HK-2 (cell line): Measurements from ENCODE around the gene HPCA.
"Not testable (repeated sequence)": the region's sequence is repeated elsewhere in the genome, so short reads cannot be mapped to it uniquely, and the experiment has no call there.

ENCODE experiments used
- DNase-seq: peaks from one replicate; pipeline ENCODE4 v3.0.0-alpha.2; 2018; ENCODE audit not compliant: unreplicated experiment

Gene HPCA

DNA sequence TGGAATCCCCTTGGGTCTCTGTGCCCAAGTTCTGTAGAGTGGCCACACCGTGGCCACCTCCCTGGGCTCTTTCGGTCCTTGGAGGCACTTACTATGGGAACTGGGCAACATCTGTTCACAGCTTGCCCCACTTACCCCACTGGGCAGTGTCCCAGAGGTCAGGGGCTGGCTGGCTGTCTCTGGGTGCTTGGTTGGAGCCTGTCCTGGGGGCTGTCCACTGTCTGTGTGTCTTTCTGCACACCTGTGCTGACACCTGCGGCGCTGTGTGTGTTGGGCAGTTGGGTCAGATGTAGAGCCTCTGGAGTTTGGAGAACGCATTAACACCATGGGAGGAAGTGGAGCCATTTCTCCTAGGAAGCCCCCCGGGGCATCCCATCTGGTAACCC is 16.2 kb downstream of the HPCA start:
- DNase-seq = no peak

DNA sequence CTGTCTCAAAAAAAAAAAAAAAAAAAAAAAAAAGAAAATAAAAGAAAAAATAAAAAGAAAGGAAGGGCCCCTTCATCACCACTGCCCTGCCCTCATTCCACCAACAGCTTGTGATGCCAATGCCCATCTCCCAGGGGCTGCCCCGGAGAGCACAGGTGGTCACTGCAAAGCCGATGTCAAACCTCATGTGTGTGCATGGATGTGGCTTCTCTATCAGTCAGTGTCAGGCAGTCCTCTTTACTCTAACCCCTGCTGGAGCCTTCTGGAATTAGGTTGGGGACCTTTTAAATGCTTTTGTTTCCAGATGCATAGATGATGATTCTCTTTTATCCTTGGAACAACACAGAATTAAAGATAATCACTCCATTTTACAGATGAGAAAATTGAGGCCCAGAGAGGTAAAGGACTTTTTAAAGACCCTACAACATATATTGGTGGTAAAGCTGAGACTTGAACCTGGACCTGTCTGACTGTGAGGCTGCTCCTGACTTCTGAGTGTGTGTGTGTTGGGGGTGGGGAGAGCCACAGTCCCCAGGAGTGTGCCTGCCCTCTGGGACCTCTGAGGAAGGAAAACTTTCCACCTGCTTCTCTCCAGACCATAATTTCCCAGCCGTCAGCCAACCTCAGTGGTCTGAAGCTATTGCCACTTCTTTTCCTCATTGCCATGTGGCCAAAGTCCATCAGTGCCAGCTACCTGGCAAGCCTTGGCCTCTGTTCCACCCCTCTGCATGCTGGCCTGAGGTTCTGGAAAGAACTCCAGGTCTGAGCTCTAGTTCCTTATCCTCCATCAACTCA is 17.9 kb downstream of the HPCA start:
- DNase-seq = no peak

DNA sequence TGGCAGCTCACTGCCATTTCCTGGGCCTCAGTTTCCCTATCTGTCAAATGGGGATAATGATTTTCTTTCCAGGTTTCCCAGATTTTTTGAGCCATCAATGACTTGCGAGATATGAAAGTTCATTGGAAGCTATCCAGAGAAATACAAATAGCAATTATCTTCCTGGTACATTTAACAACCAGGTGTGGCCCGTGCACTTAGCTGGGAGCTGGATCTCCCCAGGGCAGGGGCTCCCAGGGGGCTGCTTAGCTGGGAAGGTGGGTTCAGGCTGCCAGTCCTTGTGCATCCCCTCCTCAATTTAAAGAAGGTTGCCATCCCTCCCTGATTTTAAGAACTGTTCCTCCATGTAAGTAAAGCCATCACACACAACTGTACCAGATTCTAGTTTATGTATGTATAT is 18.5 kb downstream of the HPCA start:
- DNase-seq = no peak

DNA sequence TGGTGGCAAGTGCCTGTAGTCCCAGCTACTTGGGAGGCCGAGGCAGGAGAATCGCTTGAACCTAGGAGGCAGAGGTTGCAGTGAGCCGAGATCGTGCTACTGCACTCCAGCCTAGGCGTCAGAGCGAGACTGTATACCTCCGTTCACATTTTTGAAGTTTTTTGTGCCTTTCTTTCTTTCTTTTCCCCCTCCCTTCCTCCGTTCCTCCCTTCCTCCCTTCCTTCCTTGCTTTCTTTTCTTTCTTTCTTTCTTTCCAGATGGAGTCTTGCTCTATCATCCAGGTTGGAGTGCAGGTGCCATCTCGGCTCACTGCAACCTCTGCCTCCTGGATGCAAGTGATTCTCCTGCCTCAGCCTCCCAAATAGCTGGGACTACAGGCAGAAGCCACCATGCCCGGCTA is 19.3 kb downstream of the HPCA start:
- DNase-seq = not testable (repeated sequence)

- DNase-seq = no peak
Measured at GRCh38 chr1:32906654-32907053, 20.4 kb downstream of the HPCA start.

- no peak for DNase-seq
Measured at GRCh38 chr1:32907435-32907834, 21.1 kb downstream of the HPCA start.

- no peak for DNase-seq
Measured at GRCh38 chr1:32910319-32910718, 24.0 kb downstream of the HPCA start.

DNA sequence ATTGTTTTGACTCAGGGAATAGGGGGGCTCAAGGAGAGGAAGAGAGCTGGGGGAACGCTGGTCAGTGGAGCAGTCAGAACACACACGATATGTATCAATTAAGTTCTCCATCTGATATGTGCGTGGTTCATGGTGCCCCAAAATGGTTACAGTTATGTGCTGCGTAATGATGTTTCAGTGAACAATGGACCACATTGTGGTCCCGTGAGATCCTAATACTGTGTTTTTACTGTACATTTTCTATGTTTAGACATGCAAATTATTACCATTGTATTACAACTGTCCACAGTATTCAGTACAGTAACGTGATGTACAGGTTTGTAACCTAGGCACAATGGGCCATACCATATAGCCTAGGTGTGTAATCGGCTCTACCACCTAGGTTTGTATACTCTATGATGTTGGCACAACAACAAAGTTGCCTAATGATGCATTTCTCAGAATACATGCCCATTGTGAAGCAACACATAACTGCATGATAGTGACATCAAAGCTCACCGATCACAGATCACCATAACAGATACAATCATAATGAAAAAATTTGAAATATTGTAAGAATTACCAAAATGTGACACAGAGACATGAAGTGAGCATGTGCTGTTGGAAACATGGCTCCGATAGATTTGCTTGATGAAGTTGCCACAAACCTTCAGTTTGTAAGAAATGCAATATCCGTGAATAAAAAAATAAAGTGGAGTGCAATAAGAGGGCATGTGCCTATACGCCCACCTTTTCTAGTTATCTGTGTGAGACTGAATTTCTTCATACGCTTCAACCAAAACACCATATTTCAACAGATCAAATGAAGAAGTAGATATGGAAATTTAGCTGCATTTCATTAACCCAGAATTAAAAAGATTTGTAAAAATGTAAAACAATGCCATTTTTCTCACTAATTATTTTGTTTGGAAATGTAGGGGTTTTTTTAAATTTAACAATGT is 29.7 kb downstream of the HPCA start:
- no peak for DNase-seq

GRCh38 chr1:32917521-32917920 is 31.2 kb downstream of the HPCA start:
- DNase-seq = no peak

- no peak for DNase-seq
Measured at GRCh38 chr1:32918179-32918578, 31.9 kb downstream of the HPCA start.

- no peak for DNase-seq
Measured at GRCh38 chr1:32919811-32920733, 33.8 kb downstream of the HPCA start.

- no peak for DNase-seq
Measured at GRCh38 chr1:32920833-32921232, 34.5 kb downstream of the HPCA start.

DNA sequence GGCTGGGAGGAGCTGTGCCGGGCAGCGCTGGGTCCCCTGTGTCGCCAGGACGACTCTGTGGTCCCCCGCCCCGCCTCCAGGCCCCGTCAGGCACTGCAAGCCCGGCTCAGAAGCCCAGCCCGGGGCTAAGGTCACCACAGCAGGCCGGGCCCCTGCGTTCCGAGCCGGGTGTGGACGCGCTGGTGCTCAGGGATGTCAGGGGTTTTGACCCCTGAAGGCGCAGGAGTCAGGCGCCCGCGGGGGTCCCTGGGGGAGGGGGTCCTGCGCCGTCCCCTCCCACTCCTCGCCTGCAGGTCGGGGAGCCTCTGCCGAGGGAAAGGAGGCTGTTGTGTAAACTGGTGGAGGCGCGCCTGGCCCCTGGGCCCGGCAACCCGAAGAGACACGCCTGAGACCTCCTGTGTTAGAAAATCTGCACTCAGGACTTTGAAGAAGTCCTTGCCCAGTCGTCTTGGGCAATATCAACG is 38.6 kb downstream of the HPCA start:
- DNase-seq = no peak

- DNase-seq = no peak
Measured at GRCh38 chr1:32925403-32926162, 39.3 kb downstream of the HPCA start.

DNA sequence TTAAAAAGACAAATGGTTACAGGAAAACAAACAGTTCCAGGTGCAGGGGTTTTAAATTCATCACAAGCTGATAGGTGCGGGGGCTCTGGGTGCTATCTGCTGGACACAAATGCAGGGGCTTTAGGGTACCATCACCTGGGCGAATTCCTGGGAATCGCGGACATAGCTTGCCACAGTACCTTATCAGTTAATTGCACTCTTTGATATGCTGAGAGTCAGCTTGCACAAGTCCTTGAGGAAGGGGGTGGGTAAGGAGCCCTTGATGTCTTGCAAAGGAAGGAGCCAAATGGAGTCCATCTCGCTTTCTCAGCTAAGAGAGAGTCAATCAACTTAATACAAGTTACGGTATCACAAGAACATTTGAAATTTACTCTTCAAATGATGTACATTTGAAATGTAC is 40.3 kb downstream of the HPCA start:
- DNase-seq = no peak

- DNase-seq = no peak
Measured at GRCh38 chr1:32927441-32927840, 41.1 kb downstream of the HPCA start.

- no peak for DNase-seq
Measured at GRCh38 chr1:32928285-32928684, 42.0 kb downstream of the HPCA start.

DNA sequence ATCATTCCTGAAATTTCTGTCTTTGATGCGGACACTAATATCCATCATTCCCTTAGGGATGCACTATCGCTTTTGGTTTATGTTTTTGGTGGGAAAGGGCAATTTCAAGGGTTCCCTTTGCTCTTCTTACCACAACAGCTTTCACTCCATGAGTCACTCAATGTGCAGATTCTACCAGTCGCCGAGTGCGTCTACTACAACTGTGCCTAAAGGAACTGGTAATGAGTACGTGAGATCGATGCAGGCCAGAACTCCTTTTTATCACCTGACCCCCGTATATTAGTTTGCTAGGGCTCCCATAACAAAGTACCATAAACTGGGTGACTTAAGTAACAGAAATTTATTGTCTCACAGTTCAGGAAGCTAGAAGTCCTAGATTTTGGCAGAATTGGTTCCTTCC is 42.4 kb downstream of the HPCA start:
- no peak for DNase-seq

- no peak for DNase-seq
Measured at GRCh38 chr1:32929366-32929765, 43.1 kb downstream of the HPCA start.

DNA sequence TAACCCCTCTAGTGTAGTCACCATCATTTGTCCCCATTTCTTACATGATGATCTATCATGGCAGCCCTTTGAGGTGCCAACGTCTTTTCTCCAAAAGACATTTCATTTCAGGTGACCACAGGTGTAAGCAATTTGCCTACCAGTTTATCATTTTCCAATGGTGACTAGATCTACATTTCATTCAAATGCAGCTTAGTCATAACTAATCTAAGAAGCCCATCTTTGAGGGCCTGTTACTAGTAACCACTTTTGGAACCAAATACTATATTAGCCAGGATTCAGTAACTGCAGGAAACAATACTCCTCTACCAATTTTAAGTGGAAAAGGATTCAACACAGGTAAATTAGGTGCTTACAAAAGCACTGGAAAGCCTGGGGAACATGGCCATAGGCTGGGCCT is 45.5 kb downstream of the HPCA start:
- DNase-seq = no peak

DNA sequence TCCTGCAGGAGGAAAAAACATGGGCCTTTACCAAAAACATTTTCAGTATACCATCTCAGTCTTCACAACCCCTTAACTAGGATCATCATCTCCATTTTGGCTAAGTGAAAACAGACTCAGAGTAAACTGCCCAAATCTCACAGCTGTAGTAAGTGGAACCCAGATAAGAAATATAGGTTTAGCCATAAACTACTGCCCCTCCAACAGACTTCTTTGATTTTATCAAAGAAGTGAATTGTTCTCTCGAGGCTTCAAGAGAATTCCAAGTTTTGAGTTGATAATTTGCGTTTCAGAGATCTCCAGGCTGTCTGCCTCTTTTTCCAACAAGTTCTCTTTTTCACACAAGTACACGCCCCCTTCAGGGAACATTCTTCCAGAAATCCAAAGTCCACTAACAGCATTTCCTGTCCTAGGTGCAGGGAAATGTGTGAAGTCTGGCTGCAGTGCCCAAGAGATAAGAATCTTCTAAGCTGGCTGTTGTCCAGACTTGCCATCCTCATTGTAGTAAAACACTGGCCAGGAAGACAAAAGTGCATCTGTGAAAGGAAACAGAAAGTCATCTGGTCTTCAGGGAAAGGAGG is 47.5 kb downstream of the HPCA start:
- DNase-seq = no peak
